Endothelial cell of umbilical vein (primary cell): ENCODE results near the gene KIFC1. TPM values are rescaled to one million over a fixed set of nuclear protein-coding genes. Genes with fewer than 3 reads are reported as not detected.

Experiments used
- BruUV-seq: library from RNA; stranded (reverse); fragments of 400-500 nt; replicated peaks from 2 replicates; lab custom pipeline; 2021; lab: Mats Ljungman, UMichigan
- CTCF ChIA-PET: fragments of 300-600, 350-600 bp; sonication (Branson Sonifier 250); formaldehyde crosslinking; loops from one replicate; lab custom pipeline; 2021; ENCODE audit warnings: antibody characterized with exemption, inconsistent platforms; lab: Charles Lee
- POLR2A ChIA-PET: fragments of 300-600, 350-600 bp; sonication (Branson Sonifier 250); formaldehyde crosslinking; loops from one replicate; lab custom pipeline; 2021; ENCODE audit warnings: antibody characterized with exemption, inconsistent platforms; lab: Charles Lee
- DNase-seq: peaks from one replicate; pipeline ENCODE4 v3.0.0-alpha.2; 2011; ENCODE audit warnings: low read depth, low spot score
- FAIRE-seq: peaks from 2 replicates; lab custom pipeline; 2011; peaks lifted over from hg19 to GRCh38; lab: Jason Lieb, UNC
- H2AFZ ChIP-seq: 2 replicates; pipeline ENCODE4 v1.6.0; 2012; ENCODE audit warnings: low read depth, low read length, control low read depth, inconsistent platforms
- H3K27ac ChIP-seq: 2 replicates; pipeline ENCODE4 v1.5.1; 2011; ENCODE audit warnings: low read depth, mild to moderate bottlenecking, control low read depth, low read length, moderate library complexity; ENCODE audit not compliant: insufficient read depth
- H3K27me3 ChIP-seq, 2 experiments: 2 replicates each; pipeline versions ENCODE4 v1.6.0 to v1.6.1; 2011; ENCODE audit warnings: low read length in 2 of 2, mixed read lengths in 1 of 2; ENCODE audit not compliant: control insufficient read depth in 2 of 2, insufficient read depth in 2 of 2
- H3K36me3 ChIP-seq, 2 experiments: 2 replicates in 1 of 2; 3 replicates in 1 of 2; pipeline ENCODE4 v1.5.1; 2011; ENCODE audit warnings: low read length in 2 of 2, mild to moderate bottlenecking in 1 of 2, moderate library complexity in 1 of 2; ENCODE audit not compliant: control insufficient read depth in 2 of 2, insufficient read depth in 2 of 2; ENCODE audit errors: extremely low read depth in 1 of 2
- H3K4me1 ChIP-seq: 3 replicates; pipeline ENCODE4 v1.5.1; 2011; ENCODE audit warnings: mild to moderate bottlenecking, low read length; ENCODE audit not compliant: control insufficient read depth, insufficient read depth; ENCODE audit errors: extremely low read depth
- H3K4me2 ChIP-seq: 2 replicates; pipeline ENCODE4 v1.6.1; 2011; ENCODE audit warnings: low read length, control low read depth, mixed read lengths; ENCODE audit not compliant: insufficient read depth
- H3K4me3 ChIP-seq, 3 experiments: fragments of 200-600 bp in 1 of 3; sonication (generic), shearing (Covaris generic) in 1 of 3; replicated peaks in 1 of 3; 2 replicates each; pipeline ENCODE4 v1.5.1; 2011 to 2016; ENCODE audit warnings: control low read depth in 3 of 3, low read length in 3 of 3, mild to moderate bottlenecking in 2 of 3, inconsistent platforms in 1 of 3, low read depth in 1 of 3, moderate library complexity in 1 of 3; ENCODE audit not compliant: insufficient read depth in 1 of 3
- H3K79me2 ChIP-seq: 2 replicates; pipeline ENCODE4 v1.6.0; 2012; ENCODE audit warnings: low read length, inconsistent platforms; ENCODE audit not compliant: control insufficient read depth, insufficient read depth
- H3K9ac ChIP-seq: replicated peaks from 2 replicates; pipeline ENCODE3; 2011; ENCODE audit warnings: low read length, control low read depth; ENCODE audit not compliant: insufficient read depth; ENCODE audit errors: extremely low read depth
- H3K9me1 ChIP-seq: replicated peaks from 3 replicates; pipeline ENCODE4 v1.6.0; 2011; ENCODE audit warnings: mild to moderate bottlenecking, low read length; ENCODE audit not compliant: control insufficient read depth, insufficient read depth; ENCODE audit errors: extremely low read depth
- H3K9me3 ChIP-seq: replicated peaks from 2 replicates; pipeline ENCODE4 v1.5.1; 2012; ENCODE audit warnings: low read length, inconsistent platforms; ENCODE audit not compliant: control insufficient read depth, insufficient read depth
- H4K20me1 ChIP-seq: replicated peaks from 2 replicates; pipeline ENCODE3; 2011; ENCODE audit warnings: mild to moderate bottlenecking, low read length; ENCODE audit not compliant: control insufficient read depth, insufficient read depth; ENCODE audit errors: extremely low read depth
- CTCF ChIP-seq, 2 donors: IDR thresholded peaks; 1 replicate in 1 of 2; 2 replicates in 1 of 2; pipeline ENCODE4 v1.5.1; 2011; ENCODE audit warnings: low read length in 2 of 2, mild to moderate bottlenecking in 2 of 2, moderate library complexity in 2 of 2, control low read depth in 1 of 2, inconsistent platforms in 1 of 2, low read depth in 1 of 2; ENCODE audit not compliant: insufficient read depth in 1 of 2; ENCODE audit errors: extremely low read depth in 1 of 2
- EZH2 ChIP-seq: IDR thresholded peaks from 2 replicates; pipeline ENCODE4 v1.6.1; 2012; ENCODE audit warnings: borderline replicate concordance, low read depth, mild to moderate bottlenecking, moderate library complexity, low read length, inconsistent platforms; ENCODE audit not compliant: severe bottlenecking
- GATA2 ChIP-seq: IDR thresholded peaks from 2 replicates; pipeline ENCODE4 v1.7.0; 2011; ENCODE audit warnings: low read depth, mild to moderate bottlenecking, moderate library complexity, mixed read lengths, low read length; ENCODE audit not compliant: insufficient read length, insufficient read depth
- MYC ChIP-seq: IDR thresholded peaks from one replicate; pipeline ENCODE4 v1.6.1; 2011; ENCODE audit warnings: mild to moderate bottlenecking, low read depth, low read length
- POLR2A ChIP-seq: IDR thresholded peaks from 2 replicates; pipeline ENCODE4 v1.6.1; 2012; ENCODE audit warnings: low read depth, mild to moderate bottlenecking, control low read depth, low read length
- dilution Hi-C: fragments of 300-500 bp; cut with MboI; formaldehyde crosslinking; loops from one replicate; pipeline ENCODE4 v1.15.0; 2019; ENCODE audit warnings: low sequenced_read_pairs; ENCODE audit not compliant: extremely low pct_ligation_motif_present
- intact Hi-C: fragments of 100-400 bp; cut with micrococcal nuclease; formaldehyde crosslinking; loops from one replicate; pipeline ENCODE4 v1.10.0; 2022
- polyA plus RNA-seq, 4 experiments: library from polyadenylated mRNA; depleted of rRNA in 3 of 4; stranded (reverse) in 3 of 4; unstranded in 1 of 4; fragments of >200 nt; gene quantifications; 2 replicates each; pipeline versions ENCODE4 v1.2.1 to v1.2.3, GENCODE V29; 2011 to 2012; ENCODE audit warnings: missing spikeins in 1 of 4
- total RNA-seq: library from RNA; stranded (reverse); gene quantifications from 2 replicates; pipeline ENCODE4 v1.2.3, GENCODE V29; 2021

Gene KIFC1
- total and polyA plus RNA-seq, 2 donors (not counting 3 experiments of a cell fraction or from before 2014, with no cell fraction given): 39.3 to 63.4 TPM

- FAIRE-seq (no peak), DNase-seq (no peak)
- H3K4me3 ChIP-seq: peak overlapping the region; percentile 54 to 70 (median 69)
- peak overlapping the region; percentile 89 for H3K4me2 ChIP-seq
- H3K9me1 ChIP-seq: no peaks in the 10 kb centered on the region
- H3K27ac ChIP-seq: peak overlapping the region; percentile 56
- POLR2A ChIA-PET: no interaction called here
- intact Hi-C loops: loop anchor here (1.0 to 5.0 kb wide), 3 partner anchors 8 to 153 kb away; partner anchors contain the start of genes RPS18 and VPS52
- peak overlapping the region; percentile 60 for H3K9ac ChIP-seq
- TF ChIP-seq GATA2 (no peak), EZH2 (no peak), CTCF (IDR thresholded peaks at IDR 0.05; ENCODE audit: extremely low read depth in 1 of 2, insufficient read depth in 1 of 2, low read depth in 1 of 2, low read length in 2 of 2) (no peak), MYC (no peak), POLR2A (no peak)
- BruUV-seq: TSS peak; percentile 88
- no peaks in the 10 kb centered on the region for H4K20me1 ChIP-seq
- H2AFZ ChIP-seq: peak overlapping the region; percentile 82
- H3K9me3 ChIP-seq: no peaks in the 10 kb centered on the region
- no peaks in the 10 kb centered on the region for H3K36me3 ChIP-seq
- CTCF ChIA-PET: interaction anchor here (0.5 to 2.5 kb wide), 12 partner anchors 9 to 729 kb away, joined by 3 to 15 read pairs (median 4); partner anchors contain the start of genes B3GALT4, CUTA and PHF1
- H3K27me3 ChIP-seq: peaks cover 16% of the 10 kb centered on the region in 2 experiments
- no peaks in the 10 kb centered on the region for H3K79me2 ChIP-seq
- H3K4me1 ChIP-seq: peaks cover 20% of the 10 kb centered on the region
- dilution Hi-C loops: no loop called here
Measured at GRCh38 chr6:33424855-33425667, 33.4 kb downstream of the KIFC1 start.
